Measurements from ENCODE around the gene NPIPB2.

GRCh38 chr16:11956558-11956957, 14.7 kb upstream of the NPIPB2 start:
- TF ChIP-seq, protein P1, sequence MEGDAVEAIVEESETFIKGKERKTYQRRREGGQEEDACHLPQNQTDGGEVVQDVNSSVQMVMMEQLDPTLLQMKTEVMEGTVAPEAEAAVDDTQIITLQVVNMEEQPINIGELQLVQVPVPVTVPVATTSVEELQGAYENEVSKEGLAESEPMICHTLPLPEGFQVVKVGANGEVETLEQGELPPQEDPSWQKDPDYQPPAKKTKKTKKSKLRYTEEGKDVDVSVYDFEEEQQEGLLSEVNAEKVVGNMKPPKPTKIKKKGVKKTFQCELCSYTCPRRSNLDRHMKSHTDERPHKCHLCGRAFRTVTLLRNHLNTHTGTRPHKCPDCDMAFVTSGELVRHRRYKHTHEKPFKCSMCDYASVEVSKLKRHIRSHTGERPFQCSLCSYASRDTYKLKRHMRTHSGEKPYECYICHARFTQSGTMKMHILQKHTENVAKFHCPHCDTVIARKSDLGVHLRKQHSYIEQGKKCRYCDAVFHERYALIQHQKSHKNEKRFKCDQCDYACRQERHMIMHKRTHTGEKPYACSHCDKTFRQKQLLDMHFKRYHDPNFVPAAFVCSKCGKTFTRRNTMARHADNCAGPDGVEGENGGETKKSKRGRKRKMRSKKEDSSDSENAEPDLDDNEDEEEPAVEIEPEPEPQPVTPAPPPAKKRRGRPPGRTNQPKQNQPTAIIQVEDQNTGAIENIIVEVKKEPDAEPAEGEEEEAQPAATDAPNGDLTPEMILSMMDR (IDR thresholded peaks at IDR 0.05), result no peak
- TF ChIP-seq POLR2A (IDR thresholded peaks at IDR 0.05), result no peak
